Renal pelvis (tissue), 4 donors: ENCODE results near the gene ATRN. TPM values are rescaled to one million over a fixed set of nuclear protein-coding genes. Genes with fewer than 3 reads are reported as not detected.

Experiments used
- DNase-seq: peaks from one replicate; pipeline ENCODE4 v3.0.0-alpha.2; 2013
- polyA plus RNA-seq, 3 donors: library from polyadenylated mRNA; unstranded; fragments of 120-200 nt; gene quantifications; one replicate each; pipeline ENCODE4 v1.2.1, GENCODE V29; 2013; ENCODE audit not compliant: insufficient read length in 3 of 3

ATRN gene
- polyA plus RNA-seq, 3 donors = 47.6 to 56.7 (median 53.5) TPM

GRCh38 chr20:3654326-3655130 is 183.7 kb downstream of the ATRN start:
- DNase-seq = peak; percentile 66

- DNase-seq = no peak
Observed at GRCh38 chr20:3655131-3655405, 184.2 kb downstream of the ATRN start.

GRCh38 chr20:3658019-3658715 is 187.3 kb downstream of the ATRN start:
- no peak for DNase-seq

GRCh38 chr20:3658716-3659491 is 188.1 kb downstream of the ATRN start:
- DNase-seq = no peak

GRCh38 chr20:3659492-3660261 is 188.9 kb downstream of the ATRN start:
- DNase-seq = no peak

- DNase-seq = no peak
Observed at GRCh38 chr20:3660262-3661059, 189.6 kb downstream of the ATRN start.

- no peak for DNase-seq
Observed at GRCh38 chr20:3661060-3661813, 190.4 kb downstream of the ATRN start.

- no peak for DNase-seq
Observed at GRCh38 chr20:3661814-3662665, 191.2 kb downstream of the ATRN start.

- no peak for DNase-seq
Observed at GRCh38 chr20:3663031-3663701, 192.3 kb downstream of the ATRN start, which contains the start of gene GFRA4. TSS of gene GFRA4 (minus strand) at chr20:3663399. CDS start at chr20:3663399, 0 bp downstream.

- no peak for DNase-seq
Observed at GRCh38 chr20:3663858-3664257, 193.0 kb downstream of the ATRN start.

- no peak for DNase-seq
Observed at GRCh38 chr20:3667434-3668037, 196.7 kb downstream of the ATRN start.

GRCh38 chr20:3669710-3670367 is 199.0 kb downstream of the ATRN start:
- no peak for DNase-seq

GRCh38 chr20:3670511-3670910 is 199.7 kb downstream of the ATRN start:
- DNase-seq = no peak

- DNase-seq = no peak
Observed at GRCh38 chr20:3670945-3671344, 200.1 kb downstream of the ATRN start.

GRCh38 chr20:3671986-3672546 is 201.2 kb downstream of the ATRN start:
- DNase-seq = no peak

- DNase-seq = no peak
Observed at GRCh38 chr20:3672547-3673171, 201.8 kb downstream of the ATRN start.
